Progenitor cell of endocrine pancreas (in vitro differentiated cells): Measurements from ENCODE around the gene MPPED1. TPM values are rescaled to one million over a fixed set of nuclear protein-coding genes. Genes with fewer than 3 reads are reported as not detected.

Experiments used
- DNase-seq: peaks from one replicate; pipeline ENCODE4 v3.0.0; 2021; ENCODE audit warnings: low spot score; ENCODE audit not compliant: unreplicated experiment
- H3K27ac Mint-ChIP-seq: 2 replicates; pipeline ENCODE4 v1.8.0; 2021; ENCODE audit warnings: mild to moderate bottlenecking, moderate library complexity, mixed read lengths
- H3K27me3 Mint-ChIP-seq: 2 replicates; pipeline ENCODE4 v1.8.0; 2021; ENCODE audit warnings: mixed read lengths
- H3K36me3 Mint-ChIP-seq: 2 replicates; pipeline ENCODE4 v1.8.0; 2022; ENCODE audit warnings: mixed read lengths; ENCODE audit not compliant: insufficient read depth
- H3K4me1 Mint-ChIP-seq: 2 replicates; pipeline ENCODE4 v1.8.0; 2021; ENCODE audit warnings: low read depth, mixed read lengths
- H3K4me3 Mint-ChIP-seq: 2 replicates; pipeline ENCODE4 v1.8.0; 2021; ENCODE audit warnings: low read depth, mild to moderate bottlenecking, moderate library complexity, mixed read lengths
- H3K9me3 Mint-ChIP-seq: 2 replicates; pipeline ENCODE4 v1.8.0; 2021; ENCODE audit warnings: low read depth, mixed read lengths
- total RNA-seq: library from RNA; stranded (reverse); gene quantifications from 2 replicates; pipeline ENCODE4 v1.2.1, GENCODE V29; 2021
- TF ChIP-seq, protein P1 (sequence below): fragments of 200-600 bp; sonication (generic); IDR thresholded peaks from one replicate; pipeline ENCODE4 v1.5.0; 2021; ENCODE audit warnings: antibody characterized with exemption, mild to moderate bottlenecking; ENCODE audit not compliant: unreplicated experiment

Gene MPPED1
- total RNA-seq, 1 donor from 2014 or later = 0.96 TPM

- H3K27me3 Mint-ChIP-seq = no peaks in the 10 kb centered on the region
- DNase-seq = no peak
- peaks cover 6% of the 10 kb centered on the region for H3K4me1 Mint-ChIP-seq
- H3K36me3 Mint-ChIP-seq = no peaks in the 10 kb centered on the region
- no peaks in the 10 kb centered on the region for H3K9me3 Mint-ChIP-seq
- H3K27ac Mint-ChIP-seq = no peak overlapping the region
- no peak overlapping the region for H3K4me3 Mint-ChIP-seq
- TF ChIP-seq, protein P1, sequence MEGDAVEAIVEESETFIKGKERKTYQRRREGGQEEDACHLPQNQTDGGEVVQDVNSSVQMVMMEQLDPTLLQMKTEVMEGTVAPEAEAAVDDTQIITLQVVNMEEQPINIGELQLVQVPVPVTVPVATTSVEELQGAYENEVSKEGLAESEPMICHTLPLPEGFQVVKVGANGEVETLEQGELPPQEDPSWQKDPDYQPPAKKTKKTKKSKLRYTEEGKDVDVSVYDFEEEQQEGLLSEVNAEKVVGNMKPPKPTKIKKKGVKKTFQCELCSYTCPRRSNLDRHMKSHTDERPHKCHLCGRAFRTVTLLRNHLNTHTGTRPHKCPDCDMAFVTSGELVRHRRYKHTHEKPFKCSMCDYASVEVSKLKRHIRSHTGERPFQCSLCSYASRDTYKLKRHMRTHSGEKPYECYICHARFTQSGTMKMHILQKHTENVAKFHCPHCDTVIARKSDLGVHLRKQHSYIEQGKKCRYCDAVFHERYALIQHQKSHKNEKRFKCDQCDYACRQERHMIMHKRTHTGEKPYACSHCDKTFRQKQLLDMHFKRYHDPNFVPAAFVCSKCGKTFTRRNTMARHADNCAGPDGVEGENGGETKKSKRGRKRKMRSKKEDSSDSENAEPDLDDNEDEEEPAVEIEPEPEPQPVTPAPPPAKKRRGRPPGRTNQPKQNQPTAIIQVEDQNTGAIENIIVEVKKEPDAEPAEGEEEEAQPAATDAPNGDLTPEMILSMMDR = no peak
These were observed 92.3 kb downstream of the MPPED1 start for GRCh38 chr22:43504068-43504467.

DNA sequence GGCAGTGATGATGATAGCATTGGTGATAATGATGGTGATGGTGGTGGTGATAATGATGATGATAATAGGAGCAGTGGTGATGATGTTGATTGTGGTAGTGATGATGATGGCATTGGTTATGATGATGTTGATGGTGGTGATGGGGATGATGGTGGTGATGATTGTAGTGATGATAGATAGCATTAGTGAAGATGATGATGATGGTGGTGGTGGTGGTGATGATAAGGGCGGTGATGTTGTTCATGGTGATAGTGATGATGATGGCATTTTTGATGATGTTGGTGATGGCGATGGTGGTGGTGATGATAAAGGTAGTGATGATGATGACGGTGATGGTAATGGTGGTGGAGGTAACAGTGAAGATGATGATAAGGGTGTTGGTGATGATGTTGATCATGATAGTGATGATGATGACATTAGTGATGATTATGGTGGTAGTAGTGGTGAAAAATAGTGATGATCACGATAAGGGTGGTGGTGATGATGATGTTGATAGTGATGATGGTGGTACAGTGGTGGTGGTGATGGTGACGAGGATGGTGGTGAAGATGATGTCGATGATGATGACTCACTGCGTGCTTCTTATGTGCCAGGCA lies 93.0 kb downstream of the MPPED1 start:
- Mint-ChIP-seq H3K9me3 (no peaks in the 10 kb centered on the region), H3K27me3 (no peaks in the 10 kb centered on the region), H3K4me3 (no peak overlapping the region), H3K36me3 (no peaks in the 10 kb centered on the region), H3K27ac (no peak overlapping the region), H3K4me1 (peaks cover 6% of the 10 kb centered on the region)
- TF ChIP-seq, protein P1 = no peak
- no peak for DNase-seq

- H3K9me3 Mint-ChIP-seq = no peaks in the 10 kb centered on the region
- H3K27ac Mint-ChIP-seq = no peak overlapping the region
- no peaks in the 10 kb centered on the region for H3K27me3 Mint-ChIP-seq
- H3K4me1 Mint-ChIP-seq = peaks cover 6% of the 10 kb centered on the region
- TF ChIP-seq, protein P1 = no peak
- H3K36me3 Mint-ChIP-seq = no peaks in the 10 kb centered on the region
- no peak overlapping the region for H3K4me3 Mint-ChIP-seq
- DNase-seq = no peak
These were observed 93.6 kb downstream of the MPPED1 start for GRCh38 chr22:43505423-43505822.

DNA sequence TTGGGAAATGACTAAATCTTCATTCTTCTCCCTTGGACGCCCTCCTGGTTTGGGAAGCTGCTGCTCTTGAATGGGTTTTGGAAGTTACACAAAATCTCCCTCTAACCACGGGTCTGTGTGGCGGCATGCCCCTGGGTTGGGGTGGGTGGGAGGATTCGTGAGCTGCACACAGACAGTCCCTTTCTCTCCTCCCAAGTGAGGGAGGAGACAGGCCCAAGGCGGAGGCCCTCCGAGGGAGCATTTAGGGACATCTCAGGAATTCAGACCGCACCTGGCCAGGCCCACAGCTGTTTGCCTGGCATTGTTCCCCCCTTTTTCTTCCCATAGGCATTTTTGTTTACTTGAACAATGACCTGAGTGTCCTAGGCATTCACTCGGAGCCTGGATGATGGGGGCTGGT lies 94.1 kb downstream of the MPPED1 start:
- DNase-seq = no peak
- Mint-ChIP-seq H3K4me3 (no peak overlapping the region), H3K27me3 (no peaks in the 10 kb centered on the region), H3K9me3 (no peaks in the 10 kb centered on the region), H3K4me1 (peaks cover 6% of the 10 kb centered on the region), H3K36me3 (no peaks in the 10 kb centered on the region), H3K27ac (no peak overlapping the region)
- TF ChIP-seq, protein P1 = no peak

DNA sequence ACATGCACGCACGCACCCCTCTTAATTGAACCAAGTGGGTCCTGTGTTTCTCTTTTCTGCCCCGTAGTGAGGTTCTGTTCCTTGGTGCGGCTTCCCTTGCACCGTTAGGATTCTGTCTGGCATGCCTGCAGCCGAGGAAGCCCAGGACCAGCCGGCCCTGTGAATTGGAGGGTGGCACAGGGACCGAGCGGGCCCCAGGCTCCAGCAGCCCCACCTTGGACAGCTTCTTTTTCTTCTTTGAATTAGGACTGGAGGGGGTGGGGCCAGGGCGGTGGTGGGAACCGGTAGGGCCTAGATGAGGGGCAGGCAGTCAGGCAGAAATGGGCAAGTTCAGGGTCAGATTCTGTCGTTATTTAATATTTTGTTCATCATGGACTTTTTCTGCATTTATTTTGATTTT lies 94.7 kb downstream of the MPPED1 start:
- TF ChIP-seq, protein P1 = no peak
- Mint-ChIP-seq H3K9me3 (no peaks in the 10 kb centered on the region), H3K4me3 (no peak overlapping the region), H3K4me1 (peaks cover 6% of the 10 kb centered on the region), H3K27ac (no peak overlapping the region), H3K36me3 (no peaks in the 10 kb centered on the region), H3K27me3 (no peaks in the 10 kb centered on the region)
- no peak for DNase-seq
